GM13976 (cell line): ENCODE measurements around the gene SNX13.

Source experiments
- DNase-seq: peaks from one replicate; pipeline ENCODE4 v3.0.0; 2012; ENCODE audit warnings: low spot score
- CTCF ChIP-seq: IDR thresholded peaks from 2 replicates; pipeline ENCODE4 v1.5.1; 2012; ENCODE audit warnings: borderline replicate concordance, mild to moderate bottlenecking; ENCODE audit not compliant: insufficient read depth; ENCODE audit errors: extremely low read depth, missing control alignments, control extremely low read depth
- in situ Hi-C: fragments of 300-500 bp; cut with MboI; formaldehyde crosslinking; loops from one replicate; pipeline ENCODE4 v1.12.0; 2022; ENCODE audit warnings: low sequenced_read_pairs, mixed read lengths, inconsistent platforms; ENCODE audit not compliant: unreplicated experiment

SNX13 gene

GRCh38 chr7:17887286-17887685 lies 53.0 kb downstream of the SNX13 start:
- TF ChIP-seq CTCF: no peak
- DNase-seq: no peak
- in situ Hi-C loops: no loop called here

DNA sequence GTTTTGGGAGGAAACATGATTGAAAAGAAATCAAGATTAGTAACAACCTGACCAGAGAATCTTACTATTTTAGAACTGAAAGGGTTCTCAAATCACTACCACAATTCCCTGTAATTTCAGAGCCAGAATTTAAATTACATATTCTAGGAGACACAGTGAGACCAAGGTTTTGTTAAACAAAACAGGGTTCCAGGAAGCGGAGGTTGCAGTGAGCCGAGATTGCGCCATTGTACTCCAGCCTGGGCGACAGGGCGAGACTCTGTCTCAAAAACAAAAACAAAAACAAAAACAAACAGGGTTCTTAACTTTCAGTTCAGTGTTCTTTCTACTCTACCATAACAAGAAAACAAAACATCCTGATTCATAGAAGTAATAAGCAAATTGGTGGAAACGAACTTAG lies 57.6 kb downstream of the SNX13 start:
- in situ Hi-C loops: no loop called here
- DNase-seq: no peak
- TF ChIP-seq CTCF: no peak

GRCh38 chr7:17879075-17879661 lies 61.1 kb downstream of the SNX13 start:
- DNase-seq: no peak
- in situ Hi-C loops: no loop called here
- no peak for TF ChIP-seq CTCF

DNA sequence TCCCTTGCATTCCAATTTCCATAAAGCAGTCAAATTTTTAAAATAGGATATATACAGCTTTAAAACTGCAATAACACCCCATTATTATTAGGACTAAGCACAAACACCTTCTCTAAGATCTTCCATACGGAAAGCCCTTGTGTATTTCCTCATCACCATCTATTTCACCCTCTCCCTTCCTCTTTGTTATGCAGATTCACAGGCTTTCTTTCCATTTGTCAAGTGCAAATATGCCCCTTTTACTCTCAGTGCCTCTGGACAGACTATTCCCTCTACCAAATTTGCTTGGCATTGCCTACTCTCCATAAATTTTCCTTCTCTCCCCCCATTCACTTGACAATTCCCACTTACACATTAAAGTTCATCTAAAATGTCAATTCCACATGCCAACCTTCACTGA lies 61.7 kb downstream of the SNX13 start:
- DNase-seq: no peak
- TF ChIP-seq CTCF: no peak
- in situ Hi-C loops: no loop called here

- DNase-seq: no peak
- TF ChIP-seq CTCF: no peak
- in situ Hi-C loops: no loop called here
Observed at GRCh38 chr7:17871815-17872533, 68.3 kb downstream of the SNX13 start.

GRCh38 chr7:17870406-17870805 lies 69.9 kb downstream of the SNX13 start:
- in situ Hi-C loops: no loop called here
- DNase-seq: no peak
- TF ChIP-seq CTCF: no peak
